ENCODE data around the gene IPO13. TPM values are rescaled to one million over a fixed set of nuclear protein-coding genes. Genes with fewer than 3 reads are reported as not detected.

IPO13 gene
- total and polyA plus RNA-seq, 4 donors, result 8.6 to 15.1 (median 10.5) TPM

DNA sequence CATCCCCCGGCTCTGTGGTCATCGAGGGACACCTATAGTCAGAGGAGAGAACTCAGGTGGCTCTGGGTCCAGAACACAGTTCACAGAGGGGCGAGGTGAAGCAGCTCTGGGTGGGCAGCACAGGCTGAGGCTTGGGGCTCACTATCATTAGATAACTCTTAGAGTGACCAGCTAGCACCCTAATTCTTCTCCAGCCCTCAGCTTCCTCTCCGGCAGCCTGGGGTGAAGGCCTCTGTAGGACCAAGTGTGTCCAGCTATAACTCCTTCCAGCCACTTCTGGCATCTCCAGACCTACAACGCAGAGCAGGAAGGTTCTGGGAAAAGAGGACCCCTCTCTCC is 11.8 kb upstream of the IPO13 start:
- Histone ChIP-seq H3K4me1 (ENCODE audit: control insufficient read depth in 4 of 4, insufficient read depth in 4 of 4, low read length in 3 of 4) (peaks cover 10 to 27% (median 15%) of the 10 kb centered on the region in 4 donors), H3K9ac (ENCODE audit: low read depth in 1 of 2, low read length in 2 of 2) (no peak overlapping the region), H3K36me3 (ENCODE audit: control insufficient read depth in 4 of 4, insufficient read depth in 3 of 4, low read depth in 1 of 4, low read length in 3 of 4) (peaks cover 0 to 3% (median 0%) of the 10 kb centered on the region in 4 donors), H3K27me3 (ENCODE audit: control insufficient read depth in 4 of 4, insufficient read depth in 4 of 4, low read length in 3 of 4) (no peaks in the 10 kb centered on the region), H3K4me3 (ENCODE audit: low read depth in 1 of 3, low read length in 3 of 3) (no peak overlapping the region), H3K9me3 (ENCODE audit: control insufficient read depth in 4 of 4, low read length in 3 of 4) (no peaks in the 10 kb centered on the region), H3K27ac (ENCODE audit: low read depth in 1 of 2, low read length in 2 of 2) (no peak overlapping the region)
- DNase-seq (ENCODE audit: low spot score), result no peak
- 69% methylated on average over 5 of the region's 5 CpGs for WGBS
- TF ChIP-seq TAF1 (conservative IDR thresholded peaks at IDR 0.05), result no peak
- no peak for TF ChIP-seq YY1 (IDR thresholded peaks at IDR 0.05)
- no peak for TF ChIP-seq RAD21 (IDR thresholded peaks at IDR 0.05)

DNA sequence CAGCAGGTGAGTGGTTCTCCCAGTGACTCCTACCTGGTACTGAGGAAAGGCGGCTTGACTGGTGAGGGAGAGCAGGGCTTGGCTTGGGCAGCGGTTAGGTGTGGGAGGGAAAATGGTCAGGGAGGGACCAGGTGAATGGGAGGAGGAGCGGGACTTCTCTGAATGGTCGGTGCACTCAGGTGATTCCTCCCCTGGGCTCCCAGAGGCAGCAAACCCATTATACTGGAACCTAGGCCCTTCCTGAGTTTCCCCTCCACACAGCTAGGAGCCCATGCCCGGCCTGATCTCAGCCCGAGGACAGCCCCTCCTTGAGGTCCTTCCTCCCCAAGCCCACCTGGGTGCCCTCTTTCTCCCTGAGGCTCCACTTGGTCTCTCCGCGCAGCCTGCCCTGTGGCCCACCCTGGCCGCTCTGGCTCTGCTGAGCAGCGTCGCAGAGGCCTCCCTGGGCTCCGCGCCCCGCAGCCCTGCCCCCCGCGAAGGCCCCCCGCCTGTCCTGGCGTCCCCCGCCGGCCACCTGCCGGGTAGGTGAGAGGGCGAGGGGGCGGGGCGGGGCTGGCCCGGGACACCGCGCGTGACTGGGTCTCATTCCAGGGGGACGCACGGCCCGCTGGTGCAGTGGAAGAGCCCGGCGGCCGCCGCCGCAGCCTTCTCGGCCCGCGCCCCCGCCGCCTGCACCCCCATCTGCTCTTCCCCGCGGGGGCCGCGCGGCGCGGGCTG is 10.9 kb upstream of the IPO13 start:
- Histone ChIP-seq H3K9ac (ENCODE audit: low read depth in 1 of 2, low read length in 2 of 2) (no peak overlapping the region), H3K36me3 (ENCODE audit: control insufficient read depth in 4 of 4, insufficient read depth in 3 of 4, low read depth in 1 of 4, low read length in 3 of 4) (no peaks in the 10 kb centered on the region), H3K9me3 (ENCODE audit: control insufficient read depth in 4 of 4, low read length in 3 of 4) (no peaks in the 10 kb centered on the region), H3K4me1 (ENCODE audit: control insufficient read depth in 4 of 4, insufficient read depth in 4 of 4, low read length in 3 of 4) (peaks cover 10 to 27% (median 15%) of the 10 kb centered on the region in 4 donors), H3K27me3 (ENCODE audit: control insufficient read depth in 4 of 4, insufficient read depth in 4 of 4, low read length in 3 of 4) (no peaks in the 10 kb centered on the region), H3K4me3 (ENCODE audit: low read depth in 1 of 3, low read length in 3 of 3) (peak overlapping the region in 1 of 3 donors; percentile 48), H3K27ac (ENCODE audit: low read depth in 1 of 2, low read length in 2 of 2) (no peak overlapping the region)
- WGBS, result 13% methylated on average over 48 of the region's 48 CpGs
- DNase-seq (ENCODE audit: low spot score), result no peak
- TF ChIP-seq FOXA2 (IDR thresholded peaks at IDR 0.05) (no peak), JUND (IDR thresholded peaks at IDR 0.05) (no peak)
- TF ChIP-seq, protein P1, sequence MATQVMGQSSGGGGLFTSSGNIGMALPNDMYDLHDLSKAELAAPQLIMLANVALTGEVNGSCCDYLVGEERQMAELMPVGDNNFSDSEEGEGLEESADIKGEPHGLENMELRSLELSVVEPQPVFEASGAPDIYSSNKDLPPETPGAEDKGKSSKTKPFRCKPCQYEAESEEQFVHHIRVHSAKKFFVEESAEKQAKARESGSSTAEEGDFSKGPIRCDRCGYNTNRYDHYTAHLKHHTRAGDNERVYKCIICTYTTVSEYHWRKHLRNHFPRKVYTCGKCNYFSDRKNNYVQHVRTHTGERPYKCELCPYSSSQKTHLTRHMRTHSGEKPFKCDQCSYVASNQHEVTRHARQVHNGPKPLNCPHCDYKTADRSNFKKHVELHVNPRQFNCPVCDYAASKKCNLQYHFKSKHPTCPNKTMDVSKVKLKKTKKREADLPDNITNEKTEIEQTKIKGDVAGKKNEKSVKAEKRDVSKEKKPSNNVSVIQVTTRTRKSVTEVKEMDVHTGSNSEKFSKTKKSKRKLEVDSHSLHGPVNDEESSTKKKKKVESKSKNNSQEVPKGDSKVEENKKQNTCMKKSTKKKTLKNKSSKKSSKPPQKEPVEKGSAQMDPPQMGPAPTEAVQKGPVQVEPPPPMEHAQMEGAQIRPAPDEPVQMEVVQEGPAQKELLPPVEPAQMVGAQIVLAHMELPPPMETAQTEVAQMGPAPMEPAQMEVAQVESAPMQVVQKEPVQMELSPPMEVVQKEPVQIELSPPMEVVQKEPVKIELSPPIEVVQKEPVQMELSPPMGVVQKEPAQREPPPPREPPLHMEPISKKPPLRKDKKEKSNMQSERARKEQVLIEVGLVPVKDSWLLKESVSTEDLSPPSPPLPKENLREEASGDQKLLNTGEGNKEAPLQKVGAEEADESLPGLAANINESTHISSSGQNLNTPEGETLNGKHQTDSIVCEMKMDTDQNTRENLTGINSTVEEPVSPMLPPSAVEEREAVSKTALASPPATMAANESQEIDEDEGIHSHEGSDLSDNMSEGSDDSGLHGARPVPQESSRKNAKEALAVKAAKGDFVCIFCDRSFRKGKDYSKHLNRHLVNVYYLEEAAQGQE (IDR thresholded peaks at IDR 0.05), result no peak
- TF ChIP-seq, protein P2, sequence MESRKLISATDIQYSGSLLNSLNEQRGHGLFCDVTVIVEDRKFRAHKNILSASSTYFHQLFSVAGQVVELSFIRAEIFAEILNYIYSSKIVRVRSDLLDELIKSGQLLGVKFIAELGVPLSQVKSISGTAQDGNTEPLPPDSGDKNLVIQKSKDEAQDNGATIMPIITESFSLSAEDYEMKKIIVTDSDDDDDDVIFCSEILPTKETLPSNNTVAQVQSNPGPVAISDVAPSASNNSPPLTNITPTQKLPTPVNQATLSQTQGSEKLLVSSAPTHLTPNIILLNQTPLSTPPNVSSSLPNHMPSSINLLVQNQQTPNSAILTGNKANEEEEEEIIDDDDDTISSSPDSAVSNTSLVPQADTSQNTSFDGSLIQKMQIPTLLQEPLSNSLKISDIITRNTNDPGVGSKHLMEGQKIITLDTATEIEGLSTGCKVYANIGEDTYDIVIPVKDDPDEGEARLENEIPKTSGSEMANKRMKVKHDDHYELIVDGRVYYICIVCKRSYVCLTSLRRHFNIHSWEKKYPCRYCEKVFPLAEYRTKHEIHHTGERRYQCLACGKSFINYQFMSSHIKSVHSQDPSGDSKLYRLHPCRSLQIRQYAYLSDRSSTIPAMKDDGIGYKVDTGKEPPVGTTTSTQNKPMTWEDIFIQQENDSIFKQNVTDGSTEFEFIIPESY (IDR thresholded peaks at IDR 0.05), result no peak
- TF ChIP-seq, protein P3, sequence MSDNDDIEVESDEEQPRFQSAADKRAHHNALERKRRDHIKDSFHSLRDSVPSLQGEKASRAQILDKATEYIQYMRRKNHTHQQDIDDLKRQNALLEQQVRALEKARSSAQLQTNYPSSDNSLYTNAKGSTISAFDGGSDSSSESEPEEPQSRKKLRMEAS (IDR thresholded peaks at IDR 0.05), result no peak

DNA sequence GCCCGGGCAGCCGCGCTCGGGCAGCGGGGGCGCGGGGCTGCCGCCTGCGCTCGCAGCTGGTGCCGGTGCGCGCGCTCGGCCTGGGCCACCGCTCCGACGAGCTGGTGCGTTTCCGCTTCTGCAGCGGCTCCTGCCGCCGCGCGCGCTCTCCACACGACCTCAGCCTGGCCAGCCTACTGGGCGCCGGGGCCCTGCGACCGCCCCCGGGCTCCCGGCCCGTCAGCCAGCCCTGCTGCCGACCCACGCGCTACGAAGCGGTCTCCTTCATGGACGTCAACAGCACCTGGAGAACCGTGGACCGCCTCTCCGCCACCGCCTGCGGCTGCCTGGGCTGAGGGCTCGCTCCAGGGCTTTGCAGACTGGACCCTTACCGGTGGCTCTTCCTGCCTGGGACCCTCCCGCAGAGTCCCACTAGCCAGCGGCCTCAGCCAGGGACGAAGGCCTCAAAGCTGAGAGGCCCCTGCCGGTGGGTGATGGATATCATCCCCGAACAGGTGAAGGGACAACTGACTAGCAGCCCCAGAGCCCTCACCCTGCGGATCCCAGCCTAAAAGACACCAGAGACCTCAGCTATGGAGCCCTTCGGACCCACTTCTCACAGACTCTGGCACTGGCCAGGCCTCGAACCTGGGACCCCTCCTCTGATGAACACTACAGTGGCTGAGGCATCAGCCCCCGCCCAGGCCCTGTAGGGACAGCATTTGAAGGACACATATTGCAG is 10.2 kb upstream of the IPO13 start:
- no peak for DNase-seq (ENCODE audit: low spot score)
- 8% methylated on average over 56 of the region's 56 CpGs for WGBS
- Histone ChIP-seq H3K27me3 (ENCODE audit: control insufficient read depth in 4 of 4, insufficient read depth in 4 of 4, low read length in 3 of 4) (no peaks in the 10 kb centered on the region), H3K9me3 (ENCODE audit: control insufficient read depth in 4 of 4, low read length in 3 of 4) (no peaks in the 10 kb centered on the region), H3K27ac (ENCODE audit: low read depth in 1 of 2, low read length in 2 of 2) (no peak overlapping the region), H3K36me3 (ENCODE audit: control insufficient read depth in 4 of 4, insufficient read depth in 3 of 4, low read depth in 1 of 4, low read length in 3 of 4) (no peaks in the 10 kb centered on the region), H3K4me1 (ENCODE audit: control insufficient read depth in 4 of 4, insufficient read depth in 4 of 4, low read length in 3 of 4) (peaks cover 10 to 27% (median 15%) of the 10 kb centered on the region in 4 donors), H3K4me3 (ENCODE audit: low read depth in 1 of 3, low read length in 3 of 3) (peak overlapping the region in 2 of 3 donors; percentile 48 to 50), H3K9ac (ENCODE audit: low read depth in 1 of 2, low read length in 2 of 2) (no peak overlapping the region)
- TF ChIP-seq, protein P2 (IDR thresholded peaks at IDR 0.05), result no peak
- TF ChIP-seq JUND (IDR thresholded peaks at IDR 0.05) (no peak), HNF4G (IDR thresholded peaks at IDR 0.05) (no peak), RXRA (IDR thresholded peaks at IDR 0.05) (no peak), EGR1 (IDR thresholded peaks at IDR 0.05; ENCODE audit: low read depth in 2 of 2) (no peak), FOXA2 (IDR thresholded peaks at IDR 0.05) (no peak)
- TF ChIP-seq, protein P4, sequence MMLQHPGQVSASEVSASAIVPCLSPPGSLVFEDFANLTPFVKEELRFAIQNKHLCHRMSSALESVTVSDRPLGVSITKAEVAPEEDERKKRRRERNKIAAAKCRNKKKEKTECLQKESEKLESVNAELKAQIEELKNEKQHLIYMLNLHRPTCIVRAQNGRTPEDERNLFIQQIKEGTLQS (IDR thresholded peaks at IDR 0.05), result no peak
- TF ChIP-seq, protein P3 (IDR thresholded peaks at IDR 0.05), result no peak
- TF ChIP-seq, protein P1 (IDR thresholded peaks at IDR 0.05), result no peak

All from liver (tissue), 9 donors.